Measurements from ENCODE around the gene P3H2. TPM values are rescaled to one million over a fixed set of nuclear protein-coding genes. Genes with fewer than 3 reads are reported as not detected.

P3H2 gene
- total and polyA plus RNA-seq, 2 experiments from 2014 or later, result 14.5 TPM

DNA sequence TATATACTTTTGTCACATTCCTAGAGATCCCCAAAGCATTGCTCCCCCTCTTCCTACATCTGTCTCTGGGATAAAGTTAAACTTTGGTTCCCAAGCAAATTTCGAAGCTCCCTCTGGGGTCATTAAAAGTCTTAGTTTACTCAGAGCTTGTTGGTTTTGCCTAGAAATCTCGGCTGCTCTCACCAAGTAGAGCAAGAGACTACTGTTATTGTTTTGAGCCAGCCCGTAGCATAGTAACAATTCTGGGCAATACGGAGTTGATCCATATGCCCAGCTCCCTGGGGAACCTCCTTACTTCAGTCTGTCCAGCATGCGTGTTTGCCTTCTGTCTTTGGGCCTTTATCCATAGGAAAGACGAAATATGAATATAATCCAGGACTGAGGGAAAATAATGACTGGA is 10.0 kb upstream of the P3H2 start:
- no peak overlapping the region for H2AFZ ChIP-seq
- 79% methylated on average over 6 of the region's 6 CpGs for WGBS (ENCODE audit: low lambda C conversion rate, missing lambda C conversion rate)
- no peaks in the 10 kb centered on the region for H3K4me1 ChIP-seq (ENCODE audit: insufficient read depth)
- no peaks in the 10 kb centered on the region for H3K9me2 ChIP-seq (replicated peaks; ENCODE audit: insufficient read depth)
- H3K4me3 ChIP-seq, result no peak overlapping the region
- H3K9me3 ChIP-seq (ENCODE audit: low read depth), result no peaks in the 10 kb centered on the region
- H4K20me1 ChIP-seq (ENCODE audit: insufficient read depth, poor library complexity, severe bottlenecking), result no peaks in the 10 kb centered on the region
- DNase-seq (ENCODE audit: low spot score), result no peak
- TF ChIP-seq, protein P1, sequence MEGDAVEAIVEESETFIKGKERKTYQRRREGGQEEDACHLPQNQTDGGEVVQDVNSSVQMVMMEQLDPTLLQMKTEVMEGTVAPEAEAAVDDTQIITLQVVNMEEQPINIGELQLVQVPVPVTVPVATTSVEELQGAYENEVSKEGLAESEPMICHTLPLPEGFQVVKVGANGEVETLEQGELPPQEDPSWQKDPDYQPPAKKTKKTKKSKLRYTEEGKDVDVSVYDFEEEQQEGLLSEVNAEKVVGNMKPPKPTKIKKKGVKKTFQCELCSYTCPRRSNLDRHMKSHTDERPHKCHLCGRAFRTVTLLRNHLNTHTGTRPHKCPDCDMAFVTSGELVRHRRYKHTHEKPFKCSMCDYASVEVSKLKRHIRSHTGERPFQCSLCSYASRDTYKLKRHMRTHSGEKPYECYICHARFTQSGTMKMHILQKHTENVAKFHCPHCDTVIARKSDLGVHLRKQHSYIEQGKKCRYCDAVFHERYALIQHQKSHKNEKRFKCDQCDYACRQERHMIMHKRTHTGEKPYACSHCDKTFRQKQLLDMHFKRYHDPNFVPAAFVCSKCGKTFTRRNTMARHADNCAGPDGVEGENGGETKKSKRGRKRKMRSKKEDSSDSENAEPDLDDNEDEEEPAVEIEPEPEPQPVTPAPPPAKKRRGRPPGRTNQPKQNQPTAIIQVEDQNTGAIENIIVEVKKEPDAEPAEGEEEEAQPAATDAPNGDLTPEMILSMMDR (IDR thresholded peaks at IDR 0.05; ENCODE audit: poor library complexity), result no peak
- TF ChIP-seq EZH2 (IDR thresholded peaks at IDR 0.05; ENCODE audit: borderline replicate concordance) (no peak), EZH2phosphoT487 (IDR thresholded peaks at IDR 0.05; ENCODE audit: low read depth, severe bottlenecking, unreplicated experiment) (no peak)
- no peaks in the 10 kb centered on the region for H3K27me3 ChIP-seq
- H3K4me2 ChIP-seq, result no peak overlapping the region
- no peaks in the 10 kb centered on the region for H3K36me3 ChIP-seq (replicated peaks; ENCODE audit: insufficient read depth, low read depth)
- no peaks in the 10 kb centered on the region for H3K79me2 ChIP-seq
- no peak overlapping the region for H3K27ac ChIP-seq

DNA sequence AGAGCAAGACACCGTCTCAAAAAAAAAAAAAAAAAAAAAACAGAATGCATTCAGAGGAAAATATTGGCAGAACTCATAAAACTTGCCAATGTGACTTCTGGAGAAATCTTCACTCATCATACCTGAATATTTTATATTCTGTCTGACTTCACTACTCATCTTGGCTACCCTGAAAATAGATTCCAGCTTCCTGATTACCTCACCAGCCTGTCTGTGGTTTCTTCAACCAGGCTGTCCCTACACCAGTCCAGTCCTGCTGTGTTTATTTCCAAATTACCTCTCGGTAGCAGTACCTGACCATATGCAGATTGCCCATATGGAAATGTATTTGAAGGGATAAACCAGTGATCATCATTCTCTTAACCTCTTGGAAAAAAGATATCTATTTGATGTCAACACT is 9.3 kb upstream of the P3H2 start:
- Histone ChIP-seq H3K4me3 (no peak overlapping the region), H2AFZ (no peak overlapping the region), H3K36me3 (replicated peaks; ENCODE audit: insufficient read depth, low read depth) (no peaks in the 10 kb centered on the region), H3K27ac (no peak overlapping the region), H3K4me1 (ENCODE audit: insufficient read depth) (peaks cover 6% of the 10 kb centered on the region), H3K9me2 (replicated peaks; ENCODE audit: insufficient read depth) (no peaks in the 10 kb centered on the region), H3K4me2 (no peak overlapping the region), H3K79me2 (no peaks in the 10 kb centered on the region), H3K27me3 (no peaks in the 10 kb centered on the region), H3K9me3 (ENCODE audit: low read depth) (no peaks in the 10 kb centered on the region), H4K20me1 (ENCODE audit: insufficient read depth, poor library complexity, severe bottlenecking) (no peaks in the 10 kb centered on the region)
- TF ChIP-seq EZH2 (IDR thresholded peaks at IDR 0.05; ENCODE audit: borderline replicate concordance) (no peak), EZH2phosphoT487 (IDR thresholded peaks at IDR 0.05; ENCODE audit: low read depth, severe bottlenecking, unreplicated experiment) (no peak)
- TF ChIP-seq, protein P1 (IDR thresholded peaks at IDR 0.05; ENCODE audit: poor library complexity), result no peak
- WGBS (ENCODE audit: low lambda C conversion rate, missing lambda C conversion rate), result 98% methylated on average over 2 of the region's 2 CpGs
- no peak for DNase-seq (ENCODE audit: low spot score)

DNA sequence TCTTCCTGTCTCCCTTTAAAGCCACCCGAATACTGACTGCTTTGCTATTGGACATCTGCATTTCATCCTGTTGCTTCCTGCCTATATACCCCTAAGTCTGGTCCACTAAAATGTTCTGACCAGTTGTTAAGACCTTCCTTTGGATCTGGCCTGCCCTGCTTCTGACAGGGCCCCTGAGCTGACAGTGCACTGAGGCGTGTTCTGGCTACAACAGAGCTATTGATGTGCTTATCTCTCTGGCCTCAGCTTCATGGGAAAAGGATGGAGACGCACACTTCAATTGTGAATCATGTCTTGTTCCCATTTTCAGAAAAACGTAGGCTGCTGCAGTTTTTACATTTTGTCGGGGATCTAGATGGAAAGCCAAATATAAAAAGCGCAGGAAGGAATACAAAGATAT is 7.1 kb upstream of the P3H2 start:
- Histone ChIP-seq H4K20me1 (ENCODE audit: insufficient read depth, poor library complexity, severe bottlenecking) (no peaks in the 10 kb centered on the region), H3K4me3 (no peak overlapping the region), H3K36me3 (replicated peaks; ENCODE audit: insufficient read depth, low read depth) (no peaks in the 10 kb centered on the region), H3K79me2 (no peaks in the 10 kb centered on the region), H3K27me3 (no peaks in the 10 kb centered on the region), H3K4me2 (no peak overlapping the region), H2AFZ (no peak overlapping the region), H3K9me2 (replicated peaks; ENCODE audit: insufficient read depth) (no peaks in the 10 kb centered on the region), H3K27ac (no peak overlapping the region), H3K4me1 (ENCODE audit: insufficient read depth) (peaks cover 14% of the 10 kb centered on the region), H3K9me3 (ENCODE audit: low read depth) (no peaks in the 10 kb centered on the region)
- no peak for DNase-seq (ENCODE audit: low spot score)
- TF ChIP-seq EZH2phosphoT487 (IDR thresholded peaks at IDR 0.05; ENCODE audit: low read depth, severe bottlenecking, unreplicated experiment) (no peak), EZH2 (IDR thresholded peaks at IDR 0.05; ENCODE audit: borderline replicate concordance) (no peak)
- TF ChIP-seq, protein P1 (IDR thresholded peaks at IDR 0.05; ENCODE audit: poor library complexity), result no peak
- WGBS (ENCODE audit: low lambda C conversion rate, missing lambda C conversion rate), result 63% methylated on average over 6 of the region's 6 CpGs

DNA sequence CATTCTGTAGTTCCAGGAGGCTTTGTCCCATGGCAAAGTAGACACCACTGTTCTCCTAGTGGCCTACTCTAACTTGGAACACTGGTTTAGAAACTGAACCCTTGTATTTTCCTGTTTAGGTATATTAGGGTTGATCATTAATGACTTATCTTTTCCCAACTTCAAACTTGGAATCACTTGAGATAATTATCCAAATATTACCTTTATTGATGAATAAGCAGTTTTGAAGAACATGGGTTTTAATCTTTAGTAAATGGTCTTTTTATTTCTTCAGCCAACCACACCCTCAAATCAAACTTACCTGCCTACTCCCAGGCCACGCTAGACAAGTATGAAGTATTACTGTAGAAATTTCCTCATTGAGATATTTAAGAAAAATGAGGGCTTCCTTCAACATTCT is 6.5 kb upstream of the P3H2 start:
- no peaks in the 10 kb centered on the region for H3K9me3 ChIP-seq (ENCODE audit: low read depth)
- peaks cover 14% of the 10 kb centered on the region for H3K4me1 ChIP-seq (ENCODE audit: insufficient read depth)
- TF ChIP-seq, protein P1 (IDR thresholded peaks at IDR 0.05; ENCODE audit: poor library complexity), result no peak
- TF ChIP-seq EZH2phosphoT487 (IDR thresholded peaks at IDR 0.05; ENCODE audit: low read depth, severe bottlenecking, unreplicated experiment) (no peak), EZH2 (IDR thresholded peaks at IDR 0.05; ENCODE audit: borderline replicate concordance) (no peak)
- no peak overlapping the region for H3K4me3 ChIP-seq
- H4K20me1 ChIP-seq (ENCODE audit: insufficient read depth, poor library complexity, severe bottlenecking), result no peaks in the 10 kb centered on the region
- 67% methylated on average over 1 of the region's 1 CpG for WGBS (ENCODE audit: low lambda C conversion rate, missing lambda C conversion rate)
- no peaks in the 10 kb centered on the region for H3K27me3 ChIP-seq
- H3K36me3 ChIP-seq (replicated peaks; ENCODE audit: insufficient read depth, low read depth), result no peaks in the 10 kb centered on the region
- no peaks in the 10 kb centered on the region for H3K79me2 ChIP-seq
- no peak for DNase-seq (ENCODE audit: low spot score)
- H3K9me2 ChIP-seq (replicated peaks; ENCODE audit: insufficient read depth), result no peaks in the 10 kb centered on the region
- no peak overlapping the region for H2AFZ ChIP-seq
- no peak overlapping the region for H3K4me2 ChIP-seq
- H3K27ac ChIP-seq, result no peak overlapping the region

Data from hepatocyte (in vitro differentiated cells).